Ishikawa (cell line): ENCODE measurements around the gene KCNH5.

Source experiments
- CREB1 ChIP-seq: IDR thresholded peaks from 2 replicates; pipeline ENCODE4 v1.6.1; 2012; ENCODE audit warnings: low read depth
- EP300 ChIP-seq: IDR thresholded peaks from 2 replicates; pipeline ENCODE4 v1.6.1; 2012; ENCODE audit warnings: borderline replicate concordance
- FOXM1 ChIP-seq: IDR thresholded peaks from 2 replicates; pipeline ENCODE4 v1.6.1; 2012; ENCODE audit warnings: low read depth, borderline replicate concordance
- MAX ChIP-seq: IDR thresholded peaks from 2 replicates; pipeline ENCODE4 v1.6.1; 2012
- TCF12 ChIP-seq: IDR thresholded peaks from 2 replicates; pipeline ENCODE4 v1.6.1; 2012; ENCODE audit warnings: low read depth
- TEAD4 ChIP-seq: IDR thresholded peaks from 2 replicates; pipeline ENCODE4 v1.6.1; 2012
- USF1 ChIP-seq: IDR thresholded peaks from 2 replicates; pipeline ENCODE4 v1.6.1; 2012
- YY1 ChIP-seq: IDR thresholded peaks from 2 replicates; pipeline ENCODE4 v1.6.1; 2012; ENCODE audit warnings: low read depth

DNA sequence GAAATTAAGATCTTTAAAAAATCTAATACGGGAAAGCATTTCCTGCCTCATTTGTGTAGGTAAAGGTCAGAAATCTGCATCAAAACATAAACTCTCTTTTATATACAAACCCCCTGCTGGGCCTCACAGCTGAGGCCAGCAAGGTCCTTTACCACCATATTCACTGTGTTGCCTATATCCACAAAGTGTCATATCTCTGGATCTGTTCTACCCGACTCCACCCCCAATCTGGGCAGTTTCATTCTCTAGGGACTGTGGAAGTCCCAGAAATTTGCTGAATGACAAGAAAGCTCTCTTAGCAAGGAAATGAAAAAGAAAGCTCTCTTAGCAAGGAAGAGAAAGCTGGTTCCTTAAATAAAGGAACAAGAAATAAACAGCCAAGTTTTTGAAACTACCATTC is 301.7 kb downstream of the KCNH5 start:
- TF ChIP-seq FOXM1 = no peak
- TF ChIP-seq TEAD4 = no peak
- no peak for TF ChIP-seq EP300
- TF ChIP-seq MAX = no peak
- TF ChIP-seq USF1 = no peak
- TF ChIP-seq CREB1 = no peak
- TF ChIP-seq TCF12 = no peak
- TF ChIP-seq YY1 = no peak
